Cardiac muscle cell (in vitro differentiated cells and primary cell): ENCODE measurements around the gene AVPR2. TPM values are rescaled to one million over a fixed set of nuclear protein-coding genes. Genes with fewer than 3 reads are reported as not detected.

Experiments
- DNase-seq, 2 donors: peaks; one replicate each; pipeline versions ENCODE4 v3.0.0 to v3.0.0-alpha.2; 2010 to 2017; ENCODE audit warnings: low read depth in 1 of 2, low spot score in 1 of 2
- H3K27ac ChIP-seq: fragments of 200-600 bp; sonication (generic); 2 replicates; pipeline ENCODE4 v1.5.1; 2016
- H3K27me3 ChIP-seq: fragments of 200-600 bp; sonication (generic); 2 replicates; pipeline ENCODE4 v1.6.0; 2016; ENCODE audit warnings: control low read depth
- H3K36me3 ChIP-seq: fragments of 200-600 bp; sonication (generic); 2 replicates; pipeline ENCODE4 v1.5.1; 2016; ENCODE audit warnings: control low read depth
- H3K4me1 ChIP-seq: fragments of 200-600 bp; sonication (generic); 2 replicates; pipeline ENCODE4 v1.8.1; 2017; ENCODE audit warnings: low read depth, mild to moderate bottlenecking, mixed run types
- H3K4me3 ChIP-seq: fragments of 200-600 bp; sonication (generic); 2 replicates; pipeline ENCODE4 v1.5.1; 2016; ENCODE audit warnings: mild to moderate bottlenecking
- H3K9me3 ChIP-seq: fragments of 200-600 bp; sonication (generic); 2 replicates; pipeline ENCODE4 v1.5.1; 2017; ENCODE audit warnings: low read depth, mild to moderate bottlenecking, control low read depth
- polyA plus RNA-seq: library from polyadenylated mRNA; unstranded; fragments of >200 nt; fragmentation: Nextera tagmentation; extraction: Ambion mirVana; gene quantifications from 2 replicates; pipeline ENCODE4 v1.2.1, GENCODE V29; 2016
- total RNA-seq: library from RNA; depleted of rRNA; stranded (reverse); fragments of >200 nt; gene quantifications from 2 replicates; pipeline ENCODE4 v1.2.3, GENCODE V29; 2016
- TF ChIP-seq, protein P1 (sequence below): IDR thresholded peaks from 2 replicates; pipeline ENCODE4 v1.5.1; 2012; ENCODE audit warnings: low read depth, mild to moderate bottlenecking, low read length

Gene AVPR2
- total and polyA plus RNA-seq, 2 experiments from 2014 or later, result 0.11 TPM; not detected in 1

GRCh38 chrX:153911798-153912197 lies 7.3 kb downstream of the AVPR2 start:
- H3K4me3 ChIP-seq, result no peak overlapping the region
- TF ChIP-seq, protein P1, sequence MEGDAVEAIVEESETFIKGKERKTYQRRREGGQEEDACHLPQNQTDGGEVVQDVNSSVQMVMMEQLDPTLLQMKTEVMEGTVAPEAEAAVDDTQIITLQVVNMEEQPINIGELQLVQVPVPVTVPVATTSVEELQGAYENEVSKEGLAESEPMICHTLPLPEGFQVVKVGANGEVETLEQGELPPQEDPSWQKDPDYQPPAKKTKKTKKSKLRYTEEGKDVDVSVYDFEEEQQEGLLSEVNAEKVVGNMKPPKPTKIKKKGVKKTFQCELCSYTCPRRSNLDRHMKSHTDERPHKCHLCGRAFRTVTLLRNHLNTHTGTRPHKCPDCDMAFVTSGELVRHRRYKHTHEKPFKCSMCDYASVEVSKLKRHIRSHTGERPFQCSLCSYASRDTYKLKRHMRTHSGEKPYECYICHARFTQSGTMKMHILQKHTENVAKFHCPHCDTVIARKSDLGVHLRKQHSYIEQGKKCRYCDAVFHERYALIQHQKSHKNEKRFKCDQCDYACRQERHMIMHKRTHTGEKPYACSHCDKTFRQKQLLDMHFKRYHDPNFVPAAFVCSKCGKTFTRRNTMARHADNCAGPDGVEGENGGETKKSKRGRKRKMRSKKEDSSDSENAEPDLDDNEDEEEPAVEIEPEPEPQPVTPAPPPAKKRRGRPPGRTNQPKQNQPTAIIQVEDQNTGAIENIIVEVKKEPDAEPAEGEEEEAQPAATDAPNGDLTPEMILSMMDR, result no peak
- DNase-seq, result no peak
- H3K27ac ChIP-seq, result no peak overlapping the region
- H3K9me3 ChIP-seq, result no peaks in the 10 kb centered on the region
- no peaks in the 10 kb centered on the region for H3K36me3 ChIP-seq
- no peaks in the 10 kb centered on the region for H3K4me1 ChIP-seq
- H3K27me3 ChIP-seq, result no peaks in the 10 kb centered on the region

- H3K27ac ChIP-seq, result no peak overlapping the region
- no peak overlapping the region for H3K4me3 ChIP-seq
- H3K9me3 ChIP-seq, result no peaks in the 10 kb centered on the region
- H3K4me1 ChIP-seq, result no peaks in the 10 kb centered on the region
- TF ChIP-seq, protein P1, result no peak
- no peaks in the 10 kb centered on the region for H3K36me3 ChIP-seq
- no peaks in the 10 kb centered on the region for H3K27me3 ChIP-seq
- DNase-seq, result no peak
These were observed 8.7 kb downstream of the AVPR2 start for GRCh38 chrX:153913211-153913610.

DNA sequence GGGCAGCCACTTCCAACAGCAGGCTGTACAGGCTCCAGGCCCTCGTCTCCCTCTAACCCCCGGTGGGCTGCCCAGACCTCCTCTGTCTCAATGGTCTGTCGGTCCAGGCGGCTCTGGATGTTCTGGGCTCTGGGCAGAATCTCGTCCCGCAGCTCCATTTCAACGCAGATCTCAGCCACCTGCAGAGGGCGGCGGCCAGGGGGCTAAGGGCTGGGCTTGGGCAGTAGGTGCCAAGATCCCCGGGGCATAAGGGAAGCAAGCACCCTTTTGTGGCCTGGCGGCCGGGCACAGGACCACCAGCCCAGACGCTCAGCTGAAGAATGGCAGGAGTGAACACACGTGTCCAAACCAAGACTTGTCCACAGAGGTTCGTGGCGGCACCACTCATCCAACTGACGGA lies 9.2 kb downstream of the AVPR2 start:
- H3K4me3 ChIP-seq, result no peak overlapping the region
- no peaks in the 10 kb centered on the region for H3K36me3 ChIP-seq
- H3K27me3 ChIP-seq, result no peaks in the 10 kb centered on the region
- no peaks in the 10 kb centered on the region for H3K4me1 ChIP-seq
- TF ChIP-seq, protein P1, result no peak
- no peak overlapping the region for H3K27ac ChIP-seq
- DNase-seq, result no peak
- H3K9me3 ChIP-seq, result no peaks in the 10 kb centered on the region

DNA sequence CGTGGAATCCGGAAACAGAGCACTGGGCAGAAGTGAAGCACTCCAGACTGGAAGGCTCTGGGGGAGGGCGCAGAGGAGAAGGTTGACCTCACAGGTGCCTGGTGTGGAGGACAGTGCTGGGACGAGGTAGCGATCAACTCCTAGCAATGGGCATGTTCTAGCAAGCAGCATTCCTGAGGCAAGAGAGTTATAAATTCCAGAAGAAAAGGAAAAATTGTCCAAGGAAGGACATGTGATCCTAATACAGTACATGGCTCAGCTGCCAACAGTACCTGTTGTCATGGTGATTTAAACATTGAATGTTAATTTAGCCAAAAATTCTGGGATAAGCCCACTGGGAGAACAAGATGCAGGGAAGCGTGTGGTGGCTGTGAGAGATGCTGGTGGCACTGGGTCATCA lies 13.4 kb downstream of the AVPR2 start:
- no peaks in the 10 kb centered on the region for H3K36me3 ChIP-seq
- H3K27me3 ChIP-seq, result no peaks in the 10 kb centered on the region
- H3K4me3 ChIP-seq, result no peak overlapping the region
- no peak for DNase-seq
- no peaks in the 10 kb centered on the region for H3K9me3 ChIP-seq
- TF ChIP-seq, protein P1, result no peak
- no peak overlapping the region for H3K27ac ChIP-seq
- no peaks in the 10 kb centered on the region for H3K4me1 ChIP-seq

DNA sequence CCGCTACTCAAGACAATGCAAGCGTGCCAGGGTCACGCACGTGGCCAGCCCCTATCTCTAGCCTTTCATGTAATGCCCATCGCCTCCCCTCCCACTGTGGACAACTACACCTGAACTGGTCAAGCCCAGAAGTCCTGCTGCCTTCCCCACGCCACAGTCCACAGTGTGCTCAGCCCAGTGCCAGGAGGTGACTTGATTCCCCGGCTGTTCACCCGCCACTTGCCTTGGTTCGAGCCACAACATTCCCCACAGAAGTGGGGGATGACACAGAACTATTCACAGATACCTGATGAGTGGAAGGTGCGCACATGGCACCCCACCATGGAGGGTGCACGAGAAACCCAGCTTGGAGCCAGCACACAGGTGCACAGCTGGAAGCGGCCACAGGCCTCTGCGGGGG lies 14.8 kb downstream of the AVPR2 start:
- Histone ChIP-seq H3K9me3 (no peaks in the 10 kb centered on the region), H3K4me1 (no peaks in the 10 kb centered on the region), H3K4me3 (no peak overlapping the region), H3K27ac (no peak overlapping the region), H3K36me3 (no peaks in the 10 kb centered on the region), H3K27me3 (no peaks in the 10 kb centered on the region)
- DNase-seq, result no peak
- TF ChIP-seq, protein P1, result no peak

DNA sequence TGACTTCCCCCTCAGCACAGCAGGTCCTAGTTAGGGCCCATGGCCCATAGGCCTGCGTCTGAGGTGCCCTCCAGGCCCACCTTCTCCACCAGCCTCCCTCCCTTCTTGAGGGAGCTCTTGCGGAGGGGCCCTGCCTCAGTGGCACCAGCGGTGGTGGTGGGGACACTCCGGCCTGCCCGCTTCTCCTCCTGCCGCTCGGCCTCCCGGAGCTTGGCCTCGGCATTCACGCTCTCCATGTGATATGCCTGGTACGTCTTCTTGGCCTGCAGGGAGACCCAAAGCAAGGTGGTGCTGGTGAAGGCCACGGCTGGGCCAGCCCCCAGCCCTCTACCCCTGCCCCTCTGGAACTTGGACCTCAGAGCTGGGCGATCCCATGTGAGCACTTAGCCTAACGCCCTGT lies 16.1 kb downstream of the AVPR2 start:
- Histone ChIP-seq H3K36me3 (no peaks in the 10 kb centered on the region), H3K27me3 (no peaks in the 10 kb centered on the region), H3K4me1 (peaks cover 2% of the 10 kb centered on the region), H3K4me3 (no peak overlapping the region), H3K9me3 (no peaks in the 10 kb centered on the region), H3K27ac (no peak overlapping the region)
- TF ChIP-seq, protein P1, result no peak
- no peak for DNase-seq
